Endothelial cell of umbilical vein (primary cell): ENCODE measurements around the gene RACGAP1. TPM values are rescaled to one million over a fixed set of nuclear protein-coding genes. Genes with fewer than 3 reads are reported as not detected.

Experiments used
- BruUV-seq: library from RNA; stranded (reverse); fragments of 400-500 nt; replicated peaks from 2 replicates; lab custom pipeline; 2021; lab: Mats Ljungman, UMichigan
- CTCF ChIA-PET: fragments of 300-600, 350-600 bp; sonication (Branson Sonifier 250); formaldehyde crosslinking; loops from one replicate; lab custom pipeline; 2021; ENCODE audit warnings: antibody characterized with exemption, inconsistent platforms; lab: Charles Lee
- POLR2A ChIA-PET: fragments of 300-600, 350-600 bp; sonication (Branson Sonifier 250); formaldehyde crosslinking; loops from one replicate; lab custom pipeline; 2021; ENCODE audit warnings: antibody characterized with exemption, inconsistent platforms; lab: Charles Lee
- DNase-seq: peaks from one replicate; pipeline ENCODE4 v3.0.0-alpha.2; 2011; ENCODE audit warnings: low read depth, low spot score
- FAIRE-seq: peaks from 2 replicates; lab custom pipeline; 2011; peaks lifted over from hg19 to GRCh38; lab: Jason Lieb, UNC
- H2AFZ ChIP-seq: 2 replicates; pipeline ENCODE4 v1.6.0; 2012; ENCODE audit warnings: low read depth, low read length, control low read depth, inconsistent platforms
- H3K27ac ChIP-seq: 2 replicates; pipeline ENCODE4 v1.5.1; 2011; ENCODE audit warnings: low read depth, mild to moderate bottlenecking, control low read depth, low read length, moderate library complexity; ENCODE audit not compliant: insufficient read depth
- H3K27me3 ChIP-seq, 2 experiments: 2 replicates each; pipeline versions ENCODE4 v1.6.0 to v1.6.1; 2011; ENCODE audit warnings: low read length in 2 of 2, mixed read lengths in 1 of 2; ENCODE audit not compliant: control insufficient read depth in 2 of 2, insufficient read depth in 2 of 2
- H3K36me3 ChIP-seq, 2 experiments: 2 replicates in 1 of 2; 3 replicates in 1 of 2; pipeline ENCODE4 v1.5.1; 2011; ENCODE audit warnings: low read length in 2 of 2, mild to moderate bottlenecking in 1 of 2, moderate library complexity in 1 of 2; ENCODE audit not compliant: control insufficient read depth in 2 of 2, insufficient read depth in 2 of 2; ENCODE audit errors: extremely low read depth in 1 of 2
- H3K4me1 ChIP-seq: 3 replicates; pipeline ENCODE4 v1.5.1; 2011; ENCODE audit warnings: mild to moderate bottlenecking, low read length; ENCODE audit not compliant: control insufficient read depth, insufficient read depth; ENCODE audit errors: extremely low read depth
- H3K4me2 ChIP-seq: 2 replicates; pipeline ENCODE4 v1.6.1; 2011; ENCODE audit warnings: low read length, control low read depth, mixed read lengths; ENCODE audit not compliant: insufficient read depth
- H3K4me3 ChIP-seq, 3 experiments: fragments of 200-600 bp in 1 of 3; sonication (generic), shearing (Covaris generic) in 1 of 3; replicated peaks in 1 of 3; 2 replicates each; pipeline ENCODE4 v1.5.1; 2011 to 2016; ENCODE audit warnings: control low read depth in 3 of 3, low read length in 3 of 3, mild to moderate bottlenecking in 2 of 3, inconsistent platforms in 1 of 3, low read depth in 1 of 3, moderate library complexity in 1 of 3; ENCODE audit not compliant: insufficient read depth in 1 of 3
- H3K79me2 ChIP-seq: 2 replicates; pipeline ENCODE4 v1.6.0; 2012; ENCODE audit warnings: low read length, inconsistent platforms; ENCODE audit not compliant: control insufficient read depth, insufficient read depth
- H3K9ac ChIP-seq: replicated peaks from 2 replicates; pipeline ENCODE3; 2011; ENCODE audit warnings: low read length, control low read depth; ENCODE audit not compliant: insufficient read depth; ENCODE audit errors: extremely low read depth
- H3K9me1 ChIP-seq: replicated peaks from 3 replicates; pipeline ENCODE4 v1.6.0; 2011; ENCODE audit warnings: mild to moderate bottlenecking, low read length; ENCODE audit not compliant: control insufficient read depth, insufficient read depth; ENCODE audit errors: extremely low read depth
- H3K9me3 ChIP-seq: replicated peaks from 2 replicates; pipeline ENCODE4 v1.5.1; 2012; ENCODE audit warnings: low read length, inconsistent platforms; ENCODE audit not compliant: control insufficient read depth, insufficient read depth
- H4K20me1 ChIP-seq: replicated peaks from 2 replicates; pipeline ENCODE3; 2011; ENCODE audit warnings: mild to moderate bottlenecking, low read length; ENCODE audit not compliant: control insufficient read depth, insufficient read depth; ENCODE audit errors: extremely low read depth
- EZH2 ChIP-seq: IDR thresholded peaks from 2 replicates; pipeline ENCODE4 v1.6.1; 2012; ENCODE audit warnings: borderline replicate concordance, low read depth, mild to moderate bottlenecking, moderate library complexity, low read length, inconsistent platforms; ENCODE audit not compliant: severe bottlenecking
- FOS ChIP-seq: IDR thresholded peaks from 2 replicates; pipeline ENCODE4 v1.6.1; 2011; ENCODE audit warnings: mild to moderate bottlenecking, low read length, moderate library complexity, borderline replicate concordance; ENCODE audit not compliant: insufficient read depth
- GATA2 ChIP-seq: IDR thresholded peaks from 2 replicates; pipeline ENCODE4 v1.7.0; 2011; ENCODE audit warnings: low read depth, mild to moderate bottlenecking, moderate library complexity, mixed read lengths, low read length; ENCODE audit not compliant: insufficient read length, insufficient read depth
- JUN ChIP-seq: IDR thresholded peaks from 2 replicates; pipeline ENCODE4 v1.6.1; 2011; ENCODE audit warnings: borderline replicate concordance, low read depth; ENCODE audit not compliant: insufficient read length, insufficient read depth
- MYC ChIP-seq: IDR thresholded peaks from one replicate; pipeline ENCODE4 v1.6.1; 2011; ENCODE audit warnings: mild to moderate bottlenecking, low read depth, low read length
- POLR2A ChIP-seq: IDR thresholded peaks from 2 replicates; pipeline ENCODE4 v1.6.1; 2012; ENCODE audit warnings: low read depth, mild to moderate bottlenecking, control low read depth, low read length
- POLR2AphosphoS5 ChIP-seq: IDR thresholded peaks from 2 replicates; pipeline ENCODE4 v1.6.1; 2012; ENCODE audit warnings: low read depth, mild to moderate bottlenecking, control low read depth, low read length, moderate library complexity; ENCODE audit not compliant: insufficient read depth
- dilution Hi-C: fragments of 300-500 bp; cut with MboI; formaldehyde crosslinking; loops from one replicate; pipeline ENCODE4 v1.15.0; 2019; ENCODE audit warnings: low sequenced_read_pairs; ENCODE audit not compliant: extremely low pct_ligation_motif_present
- intact Hi-C: fragments of 100-400 bp; cut with micrococcal nuclease; formaldehyde crosslinking; loops from one replicate; pipeline ENCODE4 v1.10.0; 2022
- polyA plus RNA-seq, 4 experiments: library from polyadenylated mRNA; depleted of rRNA in 3 of 4; stranded (reverse) in 3 of 4; unstranded in 1 of 4; fragments of >200 nt; gene quantifications; 2 replicates each; pipeline versions ENCODE4 v1.2.1 to v1.2.3, GENCODE V29; 2011 to 2012; ENCODE audit warnings: missing spikeins in 1 of 4
- total RNA-seq: library from RNA; stranded (reverse); gene quantifications from 2 replicates; pipeline ENCODE4 v1.2.3, GENCODE V29; 2021
- TF ChIP-seq, protein P1 (sequence below), 2 donors: IDR thresholded peaks; 1 replicate in 1 of 2; 2 replicates in 1 of 2; pipeline ENCODE4 v1.5.1; 2011; ENCODE audit warnings: low read length in 2 of 2, mild to moderate bottlenecking in 2 of 2, moderate library complexity in 2 of 2, control low read depth in 1 of 2, inconsistent platforms in 1 of 2, low read depth in 1 of 2; ENCODE audit not compliant: insufficient read depth in 1 of 2; ENCODE audit errors: extremely low read depth in 1 of 2
- TF ChIP-seq, protein P2 (sequence below): IDR thresholded peaks from 2 replicates; pipeline ENCODE4 v1.6.1; 2011; ENCODE audit not compliant: insufficient read depth, insufficient read length

Gene RACGAP1
- total and polyA plus RNA-seq, 2 donors (not counting 3 experiments of a cell fraction or from before 2014, with no cell fraction given), result 16.5 to 56.3 TPM

DNA sequence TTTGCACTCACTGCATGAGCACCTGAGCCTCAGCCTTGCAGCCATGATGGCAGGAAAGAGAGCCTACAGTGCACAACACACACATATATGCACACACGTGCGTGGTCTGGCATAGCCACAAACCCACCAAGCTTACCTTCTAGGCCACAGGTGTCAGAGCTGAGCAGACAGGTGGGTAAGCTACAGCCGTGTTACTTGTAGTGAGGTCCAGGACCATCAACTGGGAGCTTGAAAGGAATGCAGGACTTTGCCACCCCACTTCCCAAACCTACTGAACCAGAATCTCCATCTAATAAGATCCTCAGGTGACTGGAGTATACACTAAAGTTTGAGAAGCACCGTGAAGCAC, 34.8 kb upstream of the RACGAP1 start:
- intact Hi-C loops, result no loop called here
- Histone ChIP-seq H3K27ac (no peak overlapping the region), H3K9me3 (no peaks in the 10 kb centered on the region), H3K4me1 (peaks cover 5% of the 10 kb centered on the region), H3K27me3 (peaks cover 46 to 53% of the 10 kb centered on the region in 2 experiments), H3K4me2 (no peak overlapping the region), H3K9ac (no peak overlapping the region), H4K20me1 (no peaks in the 10 kb centered on the region), H3K36me3 (no peaks in the 10 kb centered on the region), H3K9me1 (no peaks in the 10 kb centered on the region), H2AFZ (no peak overlapping the region), H3K79me2 (no peaks in the 10 kb centered on the region), H3K4me3 (no peak overlapping the region)
- dilution Hi-C loops, result loop anchor here (25.0 kb wide), 1 partner anchor 98 kb away; the partner anchor contains the start of genes AQP2, AQP5 and AQP6
- ChIA-PET CTCF (interaction anchor here (1.2 to 7.7 kb wide), 4 partner anchors 11 to 115 kb away, joined by 4 to 168 read pairs (median 25); partner anchors contain the start of gene AQP6), POLR2A (no interaction called here)
- DNase-seq (no peak), FAIRE-seq (no peak)
- no TSS peak for BruUV-seq
- no peak for TF ChIP-seq POLR2AphosphoS5
- TF ChIP-seq, protein P1, sequence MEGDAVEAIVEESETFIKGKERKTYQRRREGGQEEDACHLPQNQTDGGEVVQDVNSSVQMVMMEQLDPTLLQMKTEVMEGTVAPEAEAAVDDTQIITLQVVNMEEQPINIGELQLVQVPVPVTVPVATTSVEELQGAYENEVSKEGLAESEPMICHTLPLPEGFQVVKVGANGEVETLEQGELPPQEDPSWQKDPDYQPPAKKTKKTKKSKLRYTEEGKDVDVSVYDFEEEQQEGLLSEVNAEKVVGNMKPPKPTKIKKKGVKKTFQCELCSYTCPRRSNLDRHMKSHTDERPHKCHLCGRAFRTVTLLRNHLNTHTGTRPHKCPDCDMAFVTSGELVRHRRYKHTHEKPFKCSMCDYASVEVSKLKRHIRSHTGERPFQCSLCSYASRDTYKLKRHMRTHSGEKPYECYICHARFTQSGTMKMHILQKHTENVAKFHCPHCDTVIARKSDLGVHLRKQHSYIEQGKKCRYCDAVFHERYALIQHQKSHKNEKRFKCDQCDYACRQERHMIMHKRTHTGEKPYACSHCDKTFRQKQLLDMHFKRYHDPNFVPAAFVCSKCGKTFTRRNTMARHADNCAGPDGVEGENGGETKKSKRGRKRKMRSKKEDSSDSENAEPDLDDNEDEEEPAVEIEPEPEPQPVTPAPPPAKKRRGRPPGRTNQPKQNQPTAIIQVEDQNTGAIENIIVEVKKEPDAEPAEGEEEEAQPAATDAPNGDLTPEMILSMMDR (IDR thresholded peaks at IDR 0.05; ENCODE audit: extremely low read depth in 1 of 2, insufficient read depth in 1 of 2, low read depth in 1 of 2, low read length in 2 of 2), result no peak
- TF ChIP-seq, protein P2, sequence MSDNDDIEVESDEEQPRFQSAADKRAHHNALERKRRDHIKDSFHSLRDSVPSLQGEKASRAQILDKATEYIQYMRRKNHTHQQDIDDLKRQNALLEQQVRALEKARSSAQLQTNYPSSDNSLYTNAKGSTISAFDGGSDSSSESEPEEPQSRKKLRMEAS, result no peak
- TF ChIP-seq GATA2, result no peak
- TF ChIP-seq FOS, result no peak
- no peak for TF ChIP-seq EZH2
- TF ChIP-seq JUN, result no peak
- no peak for TF ChIP-seq MYC
- no peak for TF ChIP-seq POLR2A
